ENCODE measurements around the gene ALDH3A1. TPM values are rescaled to one million over a fixed set of nuclear protein-coding genes. Genes with fewer than 3 reads are reported as not detected.

The ALDH3A1 gene
- total and polyA plus RNA-seq, 2 of the 4 experiments (the other 2 are of a cell fraction): not detected

DNA sequence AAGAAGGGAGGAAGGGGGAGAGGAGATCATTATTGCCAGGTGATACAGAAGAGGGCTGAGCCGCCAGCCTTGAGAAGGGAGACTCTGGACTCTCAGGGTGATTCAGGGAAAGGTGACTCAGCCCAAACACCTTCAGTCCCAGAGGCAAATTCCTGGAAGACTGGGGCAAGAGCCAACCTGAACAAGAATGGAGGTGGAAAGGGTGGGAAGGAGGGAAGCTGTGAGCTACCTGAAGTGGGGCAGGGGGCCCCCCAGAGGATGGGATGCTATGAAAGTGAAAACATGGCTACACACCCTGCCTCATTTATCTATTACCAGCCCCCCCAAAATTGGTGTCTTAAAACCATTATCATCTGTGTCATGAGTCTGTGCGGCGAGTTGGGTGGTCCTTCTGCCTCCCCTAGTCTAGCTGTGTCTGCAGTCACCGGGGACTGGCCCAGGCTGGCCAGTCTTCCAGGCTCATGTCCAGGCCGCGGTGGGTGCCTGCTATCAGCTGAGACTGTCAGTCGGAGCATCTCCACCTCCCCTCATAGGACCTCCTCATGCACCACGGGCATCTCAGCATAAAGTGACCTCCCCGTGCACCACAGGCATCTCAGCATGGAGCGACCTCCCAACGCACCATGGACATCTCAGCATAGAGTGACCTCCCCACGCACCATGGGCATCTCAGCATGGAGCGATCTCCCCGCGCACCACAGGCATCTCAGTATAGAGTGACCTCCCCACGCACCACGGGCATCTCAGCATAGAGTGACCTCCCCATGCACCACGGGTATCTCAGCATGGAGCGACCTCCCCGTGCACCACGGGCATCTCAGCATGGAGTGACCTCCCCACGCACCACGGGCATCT lies 28.5 kb downstream of the ALDH3A1 start:
- 83% methylated on average over 9 of the region's 23 CpGs; no CpG with 5 or more reads in 1 of the 2 experiments for WGBS, 2 experiments (ENCODE audit: extremely low coverage in 2 of 2, insufficient read length in 1 of 2)
- in situ Hi-C loops (cut with MboI; ENCODE audit: low sequenced_read_pairs) (no loop called here), intact Hi-C loops (cut with micrococcal nuclease) (no loop called here), dilution Hi-C loops (cut with HindIII; ENCODE audit: low sequenced_read_pairs, unreplicated experiment) (no loop called here)
- Histone ChIP-seq H3K18ac (ENCODE audit: low read depth, low read length) (no peak overlapping the region), H3K9me3 (ENCODE audit: control insufficient read depth, insufficient read depth, low read length) (no peaks in the 10 kb centered on the region), H3K14ac (replicated peaks; ENCODE audit: low read depth, low read length) (no peak overlapping the region), H3K4me3 (ENCODE audit: insufficient read depth, low read depth, low read length) (no peak overlapping the region), H4K20me1 (ENCODE audit: insufficient read depth, low read length) (no peaks in the 10 kb centered on the region), H4K91ac (ENCODE audit: insufficient read depth, low read depth, low read length) (no peak overlapping the region), H2AK5ac (ENCODE audit: low read depth, low read length) (no peak overlapping the region), H3K9ac (ENCODE audit: low read depth, low read length) (no peak overlapping the region), H2BK20ac (ENCODE audit: low read depth, low read length) (no peak overlapping the region), H3K27ac (ENCODE audit: insufficient read depth, low read length) (no peak overlapping the region), H3K4me1 (ENCODE audit: control insufficient read depth, insufficient read depth, low read length) (no peaks in the 10 kb centered on the region), H3K27me3 (ENCODE audit: control insufficient read depth, insufficient read depth, low read length) (peaks cover 28% of the 10 kb centered on the region; the same call in 1 of the 2 replicates), H2AK9ac (replicated peaks; ENCODE audit: low read depth, low read length, poor library complexity) (no peak overlapping the region), H3K9me1 (ENCODE audit: insufficient read depth, low read length) (no peaks in the 10 kb centered on the region), H3K4me2 (ENCODE audit: low read depth, low read length) (no peak overlapping the region), H2BK15ac (ENCODE audit: low read depth, low read length) (no peak overlapping the region), H3K56ac (ENCODE audit: extremely low read depth, insufficient read depth, low read length) (no peak overlapping the region), H3K36me3 (ENCODE audit: control insufficient read depth, insufficient read depth, low read length) (no peaks in the 10 kb centered on the region), H3K4ac (ENCODE audit: low read depth, low read length) (no peak overlapping the region), H2BK5ac (ENCODE audit: low read depth, low read length, poor library complexity, severe bottlenecking) (no peak overlapping the region), H3K79me1 (ENCODE audit: low read depth in 1 of 2, low read length in 2 of 2) (no peaks in the 10 kb centered on the region), H2AFZ (replicated peaks; ENCODE audit: low read length, poor library complexity) (no peak overlapping the region), H4K5ac (ENCODE audit: low read depth, low read length) (no peak overlapping the region), H3K23ac (ENCODE audit: low read depth, low read length) (no peak overlapping the region), H4K8ac (ENCODE audit: low read depth in 2 of 2, low read length in 2 of 2) (no peak overlapping the region), H2BK120ac (ENCODE audit: low read depth, low read length) (no peak overlapping the region)
- POLR2A ChIA-PET (ENCODE audit: unreplicated experiment): no interaction called here
- no TSS peak for BruUV-seq (replicated peaks)
- DNase-seq (no peak), ATAC-seq (ENCODE audit: low read depth) (no peak)
- CTCF ChIA-PET: interaction anchor here (0.6 kb wide), 1 partner anchor 128 kb away, joined by 3 read pairs; no protein-coding TSS in a partner anchor
- TF ChIP-seq MXI1 (IDR thresholded peaks at IDR 0.05; ENCODE audit: borderline replicate concordance, low read depth, low read length) (no peak), MAFK (IDR thresholded peaks at IDR 0.05; ENCODE audit: low read depth, low read length) (no peak), CHD1 (IDR thresholded peaks at IDR 0.05; ENCODE audit: low read depth, low read length) (no peak), CEBPB (IDR thresholded peaks at IDR 0.05; ENCODE audit: low read depth, low read length) (no peak), ELK1 (IDR thresholded peaks at IDR 0.05; ENCODE audit: borderline replicate concordance, low read depth, low read length) (no peak), POLR2A (IDR thresholded peaks at IDR 0.05; ENCODE audit: low read depth, low read length) (no peak), RFX5 (IDR thresholded peaks at IDR 0.05; ENCODE audit: low read depth, low read length) (no peak), MAZ (IDR thresholded peaks at IDR 0.05; ENCODE audit: borderline replicate concordance, low read depth, low read length) (no peak), BHLHE40 (IDR thresholded peaks at IDR 0.05; ENCODE audit: low read depth, low read length) (no peak), RAD21 (IDR thresholded peaks at IDR 0.05; ENCODE audit: low read length) (no peak), FOS (IDR thresholded peaks at IDR 0.05; ENCODE audit: low read depth, low read length) (no peak), NFE2L2 (IDR thresholded peaks at IDR 0.05; ENCODE audit: low read depth, low read length) (no peak), RCOR1 (IDR thresholded peaks at IDR 0.05; ENCODE audit: insufficient replicate concordance, low read length) (no peak)
- TF ChIP-seq, protein P1, sequence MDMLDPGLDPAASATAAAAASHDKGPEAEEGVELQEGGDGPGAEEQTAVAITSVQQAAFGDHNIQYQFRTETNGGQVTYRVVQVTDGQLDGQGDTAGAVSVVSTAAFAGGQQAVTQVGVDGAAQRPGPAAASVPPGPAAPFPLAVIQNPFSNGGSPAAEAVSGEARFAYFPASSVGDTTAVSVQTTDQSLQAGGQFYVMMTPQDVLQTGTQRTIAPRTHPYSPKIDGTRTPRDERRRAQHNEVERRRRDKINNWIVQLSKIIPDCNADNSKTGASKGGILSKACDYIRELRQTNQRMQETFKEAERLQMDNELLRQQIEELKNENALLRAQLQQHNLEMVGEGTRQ (IDR thresholded peaks at IDR 0.05; ENCODE audit: low read depth, low read length): no peak
- TF ChIP-seq, protein P2, sequence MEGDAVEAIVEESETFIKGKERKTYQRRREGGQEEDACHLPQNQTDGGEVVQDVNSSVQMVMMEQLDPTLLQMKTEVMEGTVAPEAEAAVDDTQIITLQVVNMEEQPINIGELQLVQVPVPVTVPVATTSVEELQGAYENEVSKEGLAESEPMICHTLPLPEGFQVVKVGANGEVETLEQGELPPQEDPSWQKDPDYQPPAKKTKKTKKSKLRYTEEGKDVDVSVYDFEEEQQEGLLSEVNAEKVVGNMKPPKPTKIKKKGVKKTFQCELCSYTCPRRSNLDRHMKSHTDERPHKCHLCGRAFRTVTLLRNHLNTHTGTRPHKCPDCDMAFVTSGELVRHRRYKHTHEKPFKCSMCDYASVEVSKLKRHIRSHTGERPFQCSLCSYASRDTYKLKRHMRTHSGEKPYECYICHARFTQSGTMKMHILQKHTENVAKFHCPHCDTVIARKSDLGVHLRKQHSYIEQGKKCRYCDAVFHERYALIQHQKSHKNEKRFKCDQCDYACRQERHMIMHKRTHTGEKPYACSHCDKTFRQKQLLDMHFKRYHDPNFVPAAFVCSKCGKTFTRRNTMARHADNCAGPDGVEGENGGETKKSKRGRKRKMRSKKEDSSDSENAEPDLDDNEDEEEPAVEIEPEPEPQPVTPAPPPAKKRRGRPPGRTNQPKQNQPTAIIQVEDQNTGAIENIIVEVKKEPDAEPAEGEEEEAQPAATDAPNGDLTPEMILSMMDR (conservative IDR thresholded peaks at IDR 0.05; ENCODE audit: low read depth, low read length): no peak
